Thymus (tissue), 11 donors: ENCODE measurements around the gene ACOT12. TPM values are rescaled to one million over a fixed set of nuclear protein-coding genes. Genes with fewer than 3 reads are reported as not detected.

Experiments
- DNase-seq, 9 donors: peaks; one replicate each; pipeline ENCODE4 v3.0.0-alpha.2; 2013; ENCODE audit warnings: low spot score in 9 of 9, low read depth in 6 of 9, missing footprints in 1 of 9
- H3K27ac ChIP-seq, 2 donors: one replicate each; pipeline ENCODE4 v1.5.1; 2013; ENCODE audit warnings: control low read depth in 1 of 2, low read depth in 1 of 2, low read length in 1 of 2, mild to moderate bottlenecking in 1 of 2, moderate library complexity in 1 of 2
- H3K27me3 ChIP-seq, 2 donors: one replicate each; pipeline ENCODE4 v1.5.1; 2013; ENCODE audit warnings: low read length in 1 of 2; ENCODE audit not compliant: control insufficient read depth in 2 of 2, insufficient read depth in 1 of 2
- H3K36me3 ChIP-seq, 2 donors: one replicate each; pipeline ENCODE4 v1.5.1; 2013; ENCODE audit warnings: low read length in 1 of 2, mild to moderate bottlenecking in 1 of 2, moderate library complexity in 1 of 2; ENCODE audit not compliant: control insufficient read depth in 2 of 2, insufficient read depth in 2 of 2
- H3K4me1 ChIP-seq, 2 donors: one replicate each; pipeline ENCODE4 v1.5.1; 2013; ENCODE audit warnings: low read length in 2 of 2; ENCODE audit not compliant: control insufficient read depth in 2 of 2, insufficient read depth in 2 of 2
- H3K4me3 ChIP-seq, 2 donors: one replicate each; pipeline ENCODE4 v1.5.1; 2013; ENCODE audit warnings: low read length in 2 of 2, control low read depth in 1 of 2, mild to moderate bottlenecking in 1 of 2
- H3K9me3 ChIP-seq, 2 donors: one replicate each; pipeline ENCODE4 v1.5.1; 2013; ENCODE audit warnings: low read length in 1 of 2, mild to moderate bottlenecking in 1 of 2; ENCODE audit not compliant: control insufficient read depth in 2 of 2, insufficient read depth in 1 of 2
- WGBS: extraction: QIAGEN DNeasy Blood & Tissue Kit; methylation state at CpG from one replicate; pipeline ENCODE4 v1.1.7; 2013; 5-methylcytosine and 5-hydroxymethylcytosine counted together
- polyA plus RNA-seq: library from polyadenylated mRNA; stranded (reverse); fragments of 200-250 nt; gene quantifications from one replicate; pipeline ENCODE4 v1.2.3, GENCODE V29; 2013
- total RNA-seq: library from RNA; stranded (reverse); fragments of 120-200 nt; gene quantifications from one replicate; pipeline ENCODE4 v1.2.4, GENCODE V29; 2013
- donor health status: healthy.

The ACOT12 gene
- total and polyA plus RNA-seq, 2 donors, result 0.05 to 0.14 TPM

DNA sequence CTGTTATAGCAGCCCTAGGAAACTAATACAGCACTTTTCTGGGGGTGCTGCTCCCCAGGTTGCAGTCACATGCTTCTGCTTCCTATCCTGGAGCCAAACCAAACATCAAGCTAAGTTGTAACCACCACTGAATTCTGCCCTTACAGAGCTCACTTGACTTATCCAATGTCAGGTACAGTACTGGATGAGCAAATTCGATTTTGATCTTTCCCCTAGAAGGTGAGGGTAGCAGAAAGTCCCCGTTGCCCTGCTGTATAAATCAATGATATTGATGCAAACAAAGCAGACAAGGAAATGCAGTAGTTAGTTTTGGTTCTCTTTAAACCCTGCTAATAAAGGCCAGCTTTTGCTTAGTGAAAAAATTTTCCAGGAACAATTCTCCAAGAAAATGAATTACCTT, 56.1 kb downstream of the ACOT12 start:
- DNase-seq, result no peak
- Histone ChIP-seq H3K4me1 (no peaks in the 10 kb centered on the region), H3K27me3 (no peaks in the 10 kb centered on the region), H3K36me3 (no peaks in the 10 kb centered on the region), H3K4me3 (no peak overlapping the region), H3K9me3 (no peaks in the 10 kb centered on the region), H3K27ac (no peak overlapping the region)
- 95% methylated on average over 2 of the region's 2 CpGs for WGBS

DNA sequence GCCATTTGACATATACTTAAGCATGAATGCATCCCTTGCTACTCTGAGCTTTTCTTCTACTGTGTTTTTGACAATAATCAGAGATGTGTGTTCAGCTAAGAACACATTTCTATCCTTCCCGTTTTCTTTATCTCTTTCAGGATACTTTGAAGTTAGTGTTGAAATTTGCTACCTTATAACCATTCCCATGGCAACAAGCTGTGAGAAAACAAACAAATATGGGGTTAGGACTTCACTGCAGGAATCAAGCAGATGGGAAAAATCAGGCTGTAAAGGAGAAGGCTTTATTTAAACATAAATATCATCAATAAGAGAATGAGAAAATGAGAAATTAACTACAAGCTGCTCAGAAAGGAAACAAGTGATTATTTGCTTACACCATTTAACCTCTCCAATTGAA, 57.4 kb downstream of the ACOT12 start:
- DNase-seq, result no peak
- 94% methylated on average over 1 of the region's 1 CpG for WGBS
- Histone ChIP-seq H3K27ac (no peak overlapping the region), H3K36me3 (no peaks in the 10 kb centered on the region), H3K27me3 (no peaks in the 10 kb centered on the region), H3K4me3 (no peak overlapping the region), H3K9me3 (no peaks in the 10 kb centered on the region), H3K4me1 (no peaks in the 10 kb centered on the region)

DNA sequence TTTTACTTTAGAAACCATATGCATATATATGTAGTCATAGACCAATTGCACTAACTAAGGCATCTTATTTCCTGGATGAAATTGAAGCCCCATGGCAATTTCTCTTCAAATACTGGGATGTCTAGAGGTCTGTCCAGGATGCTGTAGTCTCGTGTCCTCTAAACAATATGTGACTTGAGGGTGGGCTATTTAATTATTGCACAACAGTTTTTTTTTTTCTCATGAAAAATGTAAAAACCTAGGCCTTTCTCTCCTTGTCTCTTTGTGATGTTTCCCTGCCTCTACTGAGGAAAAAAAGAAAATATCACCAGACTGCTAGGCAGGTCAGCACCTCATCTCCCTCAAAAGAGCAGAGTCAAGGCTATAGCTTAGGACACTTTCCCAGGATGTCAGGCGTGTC, 58.0 kb downstream of the ACOT12 start:
- Histone ChIP-seq H3K9me3 (no peaks in the 10 kb centered on the region), H3K27me3 (no peaks in the 10 kb centered on the region), H3K27ac (no peak overlapping the region), H3K4me1 (no peaks in the 10 kb centered on the region), H3K36me3 (no peaks in the 10 kb centered on the region), H3K4me3 (no peak overlapping the region)
- no peak for DNase-seq
- WGBS, result 93% methylated on average over 2 of the region's 2 CpGs

DNA sequence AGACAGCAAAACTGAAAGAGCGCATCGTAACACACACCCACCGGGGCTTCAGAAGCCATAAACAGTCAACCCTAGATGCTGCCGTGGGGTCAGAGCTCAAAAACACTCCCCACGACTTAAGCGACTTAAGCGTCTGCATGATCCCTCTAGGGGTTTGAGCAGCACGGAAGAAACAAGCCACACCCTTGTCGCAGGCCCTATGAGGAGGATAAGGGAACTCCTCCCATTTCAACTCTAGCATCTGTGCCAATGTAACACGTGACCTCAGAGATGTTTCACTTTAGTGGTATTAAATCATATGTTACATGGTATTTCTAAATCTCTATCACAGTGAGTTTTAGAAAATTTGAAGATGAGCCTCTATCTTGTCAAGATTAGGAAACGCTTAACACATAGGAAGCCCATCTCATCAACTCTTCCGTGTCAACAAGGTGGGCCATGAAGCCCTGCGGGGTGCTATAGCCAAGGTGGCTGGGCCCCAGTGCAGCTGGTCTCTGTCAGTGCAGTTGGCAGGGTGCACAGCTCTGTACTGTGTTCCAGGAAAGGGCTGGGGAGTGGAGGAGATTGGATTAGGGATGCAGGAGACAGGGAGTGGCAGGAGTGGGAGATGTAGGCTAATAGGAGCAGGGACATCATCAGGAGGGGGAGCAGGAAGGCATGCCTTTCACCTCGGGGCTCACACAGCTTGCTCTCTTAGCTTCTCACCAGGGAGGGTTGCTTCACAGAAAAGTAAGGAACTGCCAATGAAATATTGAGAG, 59.5 kb downstream of the ACOT12 start:
- Histone ChIP-seq H3K36me3 (no peaks in the 10 kb centered on the region), H3K9me3 (no peaks in the 10 kb centered on the region), H3K4me1 (no peaks in the 10 kb centered on the region), H3K4me3 (no peak overlapping the region), H3K27ac (no peak overlapping the region), H3K27me3 (no peaks in the 10 kb centered on the region)
- WGBS, result 96% methylated on average over 14 of the region's 14 CpGs
- no peak for DNase-seq

DNA sequence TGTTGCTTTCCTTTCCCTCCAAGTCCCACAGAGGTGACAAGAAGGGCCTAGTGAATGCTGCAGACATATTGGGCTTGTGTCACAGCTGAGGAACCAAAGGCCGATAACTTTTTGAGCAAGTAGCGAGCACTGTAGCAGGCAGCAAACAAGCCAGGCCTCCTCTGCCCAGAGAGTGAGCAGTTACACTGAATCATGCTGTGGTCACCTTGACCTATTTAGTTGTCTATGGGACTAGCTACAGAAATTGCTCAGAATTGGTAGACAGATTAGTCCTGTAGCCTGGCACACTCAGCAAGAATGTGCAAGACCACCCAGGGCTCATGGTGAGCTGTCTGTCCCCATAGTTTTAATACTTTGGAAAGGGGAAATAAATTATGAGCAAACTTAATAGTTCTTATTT, 67.4 kb downstream of the ACOT12 start:
- Histone ChIP-seq H3K27ac (no peak overlapping the region), H3K4me3 (no peak overlapping the region), H3K27me3 (no peaks in the 10 kb centered on the region), H3K36me3 (no peaks in the 10 kb centered on the region), H3K9me3 (no peaks in the 10 kb centered on the region), H3K4me1 (no peaks in the 10 kb centered on the region)
- WGBS, result 98% methylated on average over 2 of the region's 2 CpGs
- DNase-seq, result no peak

DNA sequence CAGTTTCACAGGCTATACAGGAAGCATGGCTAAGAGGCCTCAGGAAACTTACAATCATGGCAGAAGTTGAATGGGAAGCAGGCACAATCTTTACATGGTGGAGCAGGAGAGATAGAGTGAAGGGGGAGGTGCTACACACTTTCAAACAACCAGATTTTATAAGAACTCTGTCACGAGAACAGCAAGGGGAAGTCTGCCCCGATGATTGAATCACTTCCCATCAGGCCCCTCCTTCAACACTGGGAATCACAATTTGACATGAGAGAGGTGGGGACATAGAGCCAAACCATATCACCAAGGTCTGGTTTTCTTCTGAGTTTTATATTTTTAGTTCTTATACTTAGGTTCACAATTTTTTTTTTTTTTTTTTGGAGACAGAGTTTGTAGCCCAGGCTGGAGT, 76.4 kb downstream of the ACOT12 start:
- no peak for DNase-seq
- WGBS, result 87% methylated on average over 2 of the region's 2 CpGs
- Histone ChIP-seq H3K4me3 (no peak overlapping the region), H3K36me3 (peaks cover 4 to 12% of the 10 kb centered on the region in 2 donors), H3K9me3 (no peaks in the 10 kb centered on the region), H3K27ac (no peak overlapping the region), H3K4me1 (no peaks in the 10 kb centered on the region), H3K27me3 (no peaks in the 10 kb centered on the region)

DNA sequence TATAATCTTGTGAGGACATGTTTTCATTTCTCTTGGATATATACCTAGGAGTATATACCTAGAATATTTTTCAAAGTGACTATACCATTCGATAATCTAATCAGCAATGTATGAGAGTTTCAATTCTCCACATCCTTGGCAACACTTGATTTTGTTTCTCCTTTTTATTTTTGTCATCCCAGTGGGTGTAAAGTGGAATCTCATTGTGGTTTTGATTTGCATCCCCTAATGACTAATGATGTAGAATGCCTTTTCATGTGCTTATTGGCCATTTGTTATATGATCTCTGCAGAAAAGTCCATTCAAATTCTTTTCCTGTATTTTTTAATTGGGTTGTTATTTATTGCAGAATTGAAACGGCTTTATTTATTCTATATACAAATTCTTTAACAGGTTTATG, 77.4 kb downstream of the ACOT12 start:
- Histone ChIP-seq H3K4me3 (no peak overlapping the region), H3K27me3 (no peaks in the 10 kb centered on the region), H3K36me3 (peaks cover 4 to 22% of the 10 kb centered on the region in 2 donors), H3K9me3 (no peaks in the 10 kb centered on the region), H3K4me1 (no peaks in the 10 kb centered on the region), H3K27ac (no peak overlapping the region)
- 95% methylated on average over 2 of the region's 2 CpGs for WGBS
- DNase-seq, result no peak

DNA sequence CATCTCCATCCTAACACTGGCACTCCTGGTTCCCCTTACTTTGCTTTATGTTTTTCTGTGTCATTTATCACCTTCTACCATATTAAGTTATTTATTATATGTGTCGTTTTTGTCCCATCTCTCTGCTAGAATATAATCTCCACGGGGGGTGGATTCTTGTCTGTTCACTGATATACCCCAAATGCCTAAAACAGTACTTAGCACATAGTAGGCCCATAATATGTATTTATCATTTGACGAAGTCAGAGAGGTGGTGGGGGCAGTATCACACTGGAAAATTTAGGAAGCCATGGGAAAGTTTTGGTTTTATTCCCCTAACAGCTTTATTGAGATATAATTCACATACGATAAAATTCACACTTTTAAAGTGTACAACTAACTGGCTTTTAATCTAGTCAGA, 78.1 kb downstream of the ACOT12 start:
- no peak for DNase-seq
- WGBS, result 96% methylated on average over 4 of the region's 4 CpGs
- Histone ChIP-seq H3K4me3 (no peak overlapping the region), H3K27me3 (no peaks in the 10 kb centered on the region), H3K4me1 (no peaks in the 10 kb centered on the region), H3K36me3 (peaks cover 4 to 27% of the 10 kb centered on the region in 2 donors), H3K27ac (no peak overlapping the region), H3K9me3 (no peaks in the 10 kb centered on the region)

DNA sequence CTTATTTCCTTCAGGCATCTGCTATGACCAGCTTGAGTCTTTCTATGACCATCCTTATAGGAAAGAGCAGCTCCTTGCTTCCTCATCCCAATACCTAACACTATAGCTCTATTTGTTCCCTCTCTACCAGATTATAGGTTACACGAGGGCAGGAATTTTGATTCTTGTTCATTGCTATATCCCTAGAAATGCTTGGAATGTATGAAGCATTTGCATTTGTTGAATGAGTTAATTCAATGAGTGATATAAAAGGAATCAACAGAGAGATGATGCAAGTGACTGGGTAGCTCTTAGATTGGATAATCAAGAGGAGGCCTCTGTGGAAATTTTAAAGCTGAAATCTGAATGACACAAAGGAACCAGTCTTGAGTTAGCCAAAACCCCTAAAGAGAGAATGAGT, 78.6 kb downstream of the ACOT12 start:
- H3K27me3 ChIP-seq, result no peaks in the 10 kb centered on the region
- H3K4me1 ChIP-seq, result no peaks in the 10 kb centered on the region
- DNase-seq, result no peak
- H3K36me3 ChIP-seq, result peaks cover 4 to 32% of the 10 kb centered on the region in 2 donors
- no peaks in the 10 kb centered on the region for H3K9me3 ChIP-seq
- no peak overlapping the region for H3K27ac ChIP-seq
- H3K4me3 ChIP-seq, result no peak overlapping the region
- WGBS, result 97% methylated on average over 1 of the region's 1 CpG
